ENCODE results near the gene NUDT12. TPM values are rescaled to one million over a fixed set of nuclear protein-coding genes. Genes with fewer than 3 reads are reported as not detected.
A peak's percentile ranks its signal among the peaks of the same experiment; 100 is the strongest.

NUDT12 gene
- total RNA-seq, 5 donors from 2014 or later (not counting 1 experiment from before 2014, with no cell fraction given), result 0.20 to 2.2 (median 1.2) TPM

DNA sequence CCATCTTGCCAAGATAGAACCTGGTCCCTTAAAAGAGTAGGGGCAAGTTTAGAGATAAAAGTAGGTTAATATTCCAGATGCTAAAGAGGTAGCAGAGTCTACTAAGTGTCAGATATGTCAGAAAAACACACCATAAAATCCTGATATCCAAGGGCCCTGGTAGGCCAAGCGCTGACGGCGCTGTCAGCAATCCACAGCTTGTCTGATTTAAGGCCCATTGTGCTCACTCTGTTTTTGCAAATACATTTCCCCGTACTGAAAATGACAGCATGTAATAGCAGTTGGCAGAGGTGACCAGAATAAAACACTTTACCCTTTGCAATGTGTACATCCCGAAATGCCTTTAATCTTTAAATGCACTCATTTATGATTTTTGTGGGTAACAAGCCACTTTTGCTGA, 9.9 kb upstream of the NUDT12 start:
- Histone ChIP-seq H3K27me3 (replicated peaks in 1 of 2; ENCODE audit: control insufficient read depth in 2 of 2, extremely low read depth in 1 of 2, insufficient read depth in 2 of 2, low read length in 1 of 2) (no peaks in the 10 kb centered on the region), H3K9me3 (no peaks in the 10 kb centered on the region), H3K4me1 (ENCODE audit: control insufficient read depth in 1 of 2, extremely low read depth in 1 of 2, insufficient read depth in 2 of 2, low read length in 2 of 2) (no peaks in the 10 kb centered on the region), H3K27ac (ENCODE audit: low read length) (no peak overlapping the region), H3K36me3 (ENCODE audit: control insufficient read depth in 2 of 2, extremely low read depth in 1 of 2, insufficient read depth in 1 of 2, low read length in 1 of 2) (no peaks in the 10 kb centered on the region), H3K4me3 (ENCODE audit: control insufficient read depth in 1 of 2, extremely low read depth in 1 of 2, low read length in 1 of 2) (no peak overlapping the region)
- ATAC-seq (replicated peaks in 1 of 4), result no peak
- H3K9me3 Mint-ChIP-seq, result no peaks in the 10 kb centered on the region
- no peaks in the 10 kb centered on the region for H3K4me1 Mint-ChIP-seq
- H3K4me3 Mint-ChIP-seq, result no peak overlapping the region
- DNase-seq, result no peak
- WGBS (ENCODE audit: insufficient coverage), result 93% methylated on average over 4 of the region's 5 CpGs
- H3K27ac Mint-ChIP-seq, result no peak overlapping the region
- H3K27me3 Mint-ChIP-seq, result peaks cover 0 to 5% of the 10 kb centered on the region in 2 donors
- CTCF ChIA-PET, result no interaction called here
- POLR2A ChIA-PET, result no interaction called here
- H3K36me3 Mint-ChIP-seq, result no peaks in the 10 kb centered on the region

GRCh38 chr5:103571730-103572129, 9.1 kb upstream of the NUDT12 start:
- ATAC-seq (replicated peaks in 1 of 4) (no peak), DNase-seq (no peak)
- no peaks in the 10 kb centered on the region for H3K4me1 Mint-ChIP-seq
- Histone ChIP-seq H3K36me3 (ENCODE audit: control insufficient read depth in 2 of 2, extremely low read depth in 1 of 2, insufficient read depth in 1 of 2, low read length in 1 of 2) (no peaks in the 10 kb centered on the region), H3K4me1 (ENCODE audit: control insufficient read depth in 1 of 2, extremely low read depth in 1 of 2, insufficient read depth in 2 of 2, low read length in 2 of 2) (no peaks in the 10 kb centered on the region), H3K9me3 (no peaks in the 10 kb centered on the region), H3K27me3 (replicated peaks in 1 of 2; ENCODE audit: control insufficient read depth in 2 of 2, extremely low read depth in 1 of 2, insufficient read depth in 2 of 2, low read length in 1 of 2) (no peaks in the 10 kb centered on the region), H3K4me3 (ENCODE audit: control insufficient read depth in 1 of 2, extremely low read depth in 1 of 2, low read length in 1 of 2) (no peak overlapping the region), H3K27ac (ENCODE audit: low read length) (no peak overlapping the region)
- POLR2A ChIA-PET, result no interaction called here
- peaks cover 0 to 5% of the 10 kb centered on the region in 2 donors for H3K27me3 Mint-ChIP-seq
- no peaks in the 10 kb centered on the region for H3K9me3 Mint-ChIP-seq
- H3K4me3 Mint-ChIP-seq, result no peak overlapping the region
- no peak overlapping the region for H3K27ac Mint-ChIP-seq
- WGBS (ENCODE audit: insufficient coverage), result 80% methylated on average over 1 of the region's 13 CpGs
- H3K36me3 Mint-ChIP-seq, result no peaks in the 10 kb centered on the region
- CTCF ChIA-PET, result no interaction called here

GRCh38 chr5:103569313-103570060, 6.9 kb upstream of the NUDT12 start:
- Histone ChIP-seq H3K36me3 (ENCODE audit: control insufficient read depth in 2 of 2, extremely low read depth in 1 of 2, insufficient read depth in 1 of 2, low read length in 1 of 2) (no peaks in the 10 kb centered on the region), H3K9me3 (no peaks in the 10 kb centered on the region), H3K4me3 (ENCODE audit: control insufficient read depth in 1 of 2, extremely low read depth in 1 of 2, low read length in 1 of 2) (no peak overlapping the region), H3K27ac (ENCODE audit: low read length) (no peak overlapping the region), H3K4me1 (ENCODE audit: control insufficient read depth in 1 of 2, extremely low read depth in 1 of 2, insufficient read depth in 2 of 2, low read length in 2 of 2) (no peaks in the 10 kb centered on the region), H3K27me3 (replicated peaks in 1 of 2; ENCODE audit: control insufficient read depth in 2 of 2, extremely low read depth in 1 of 2, insufficient read depth in 2 of 2, low read length in 1 of 2) (no peaks in the 10 kb centered on the region)
- H3K27ac Mint-ChIP-seq, result no peak overlapping the region
- ChIA-PET POLR2A (no interaction called here), CTCF (no interaction called here)
- WGBS (ENCODE audit: insufficient coverage), result 76% methylated on average over 1 of the region's 3 CpGs
- no peaks in the 10 kb centered on the region for H3K9me3 Mint-ChIP-seq
- H3K4me3 Mint-ChIP-seq, result no peak overlapping the region
- H3K4me1 Mint-ChIP-seq, result no peaks in the 10 kb centered on the region
- ATAC-seq (replicated peaks in 1 of 4) (no peak), DNase-seq (no peak)
- H3K27me3 Mint-ChIP-seq, result peaks cover under 1 to 5% of the 10 kb centered on the region in 2 donors
- H3K36me3 Mint-ChIP-seq, result no peaks in the 10 kb centered on the region

GRCh38 chr5:103565719-103566118, 3.1 kb upstream of the NUDT12 start:
- WGBS (ENCODE audit: insufficient coverage), result 86% methylated on average over 2 of the region's 4 CpGs
- POLR2A ChIA-PET, result no interaction called here
- CTCF ChIA-PET, result no interaction called here

GRCh38 chr5:103561685-103562452, 720 bp downstream of the NUDT12 start:
- Histone ChIP-seq H3K27me3 (replicated peaks in 1 of 2; ENCODE audit: control insufficient read depth in 2 of 2, extremely low read depth in 1 of 2, insufficient read depth in 2 of 2, low read length in 1 of 2) (no peaks in the 10 kb centered on the region), H3K36me3 (ENCODE audit: control insufficient read depth in 2 of 2, extremely low read depth in 1 of 2, insufficient read depth in 1 of 2, low read length in 1 of 2) (no peaks in the 10 kb centered on the region), H3K27ac (ENCODE audit: low read length) (no peak overlapping the region), H3K4me1 (ENCODE audit: control insufficient read depth in 1 of 2, extremely low read depth in 1 of 2, insufficient read depth in 2 of 2, low read length in 2 of 2) (peaks cover 2 to 7% of the 10 kb centered on the region in 2 experiments), H3K4me3 (ENCODE audit: control insufficient read depth in 1 of 2, extremely low read depth in 1 of 2, low read length in 1 of 2) (peak overlapping the region; percentile 56 to 68), H3K9me3 (no peaks in the 10 kb centered on the region)
- H3K9me3 Mint-ChIP-seq, result no peaks in the 10 kb centered on the region
- ATAC-seq (replicated peaks in 1 of 4) (peak in 2 of 4 experiments; percentile 12 to 22), DNase-seq (peak in 1 of 35 experiments; percentile 3)
- H3K27ac Mint-ChIP-seq, result peak overlapping the region; percentile 83 to 88
- peaks cover 0 to 2% of the 10 kb centered on the region in 2 donors for H3K27me3 Mint-ChIP-seq
- ChIA-PET CTCF (no interaction called here), POLR2A (interaction anchor here in 1 of 2 donors (0.6 kb wide), 1 partner anchor 16 kb away, joined by 3 read pairs; no protein-coding TSS in a partner anchor)
- WGBS (ENCODE audit: insufficient coverage), result 6% methylated on average over 7 of the region's 14 CpGs
- H3K4me1 Mint-ChIP-seq, result peaks cover 10 to 22% (median 18%) of the 10 kb centered on the region in 3 donors
- peak overlapping the region; percentile 81 to 87 (median 82) for H3K4me3 Mint-ChIP-seq
- H3K36me3 Mint-ChIP-seq, result no peaks in the 10 kb centered on the region

More at GRCh38 chr5:103565719-103566118, 3.1 kb upstream of the NUDT12 start:
- no peaks in the 10 kb centered on the region for H3K9me3 Mint-ChIP-seq
- DNase-seq, result no peak
- ATAC-seq (replicated peaks in 1 of 4), result no peak
- no peaks in the 10 kb centered on the region for H3K36me3 Mint-ChIP-seq
- H3K9me3 ChIP-seq, result no peaks in the 10 kb centered on the region
- no peak overlapping the region for H3K4me3 Mint-ChIP-seq
- peaks cover 0 to 2% of the 10 kb centered on the region in 2 donors for H3K27me3 Mint-ChIP-seq
- no peak overlapping the region for H3K27ac Mint-ChIP-seq
- H3K4me1 ChIP-seq (ENCODE audit: control insufficient read depth in 1 of 2, extremely low read depth in 1 of 2, insufficient read depth in 2 of 2, low read length in 2 of 2), result peaks cover 2 to 7% of the 10 kb centered on the region in 2 experiments
- H3K27me3 ChIP-seq (replicated peaks in 1 of 2; ENCODE audit: control insufficient read depth in 2 of 2, extremely low read depth in 1 of 2, insufficient read depth in 2 of 2, low read length in 1 of 2), result no peaks in the 10 kb centered on the region
- no peak overlapping the region for H3K27ac ChIP-seq (ENCODE audit: low read length)
- H3K4me1 Mint-ChIP-seq, result peaks cover 10 to 20% (median 18%) of the 10 kb centered on the region in 3 donors
- no peaks in the 10 kb centered on the region for H3K36me3 ChIP-seq (ENCODE audit: control insufficient read depth in 2 of 2, extremely low read depth in 1 of 2, insufficient read depth in 1 of 2, low read length in 1 of 2)
- no peak overlapping the region for H3K4me3 ChIP-seq (ENCODE audit: control insufficient read depth in 1 of 2, extremely low read depth in 1 of 2, low read length in 1 of 2)

DNA sequence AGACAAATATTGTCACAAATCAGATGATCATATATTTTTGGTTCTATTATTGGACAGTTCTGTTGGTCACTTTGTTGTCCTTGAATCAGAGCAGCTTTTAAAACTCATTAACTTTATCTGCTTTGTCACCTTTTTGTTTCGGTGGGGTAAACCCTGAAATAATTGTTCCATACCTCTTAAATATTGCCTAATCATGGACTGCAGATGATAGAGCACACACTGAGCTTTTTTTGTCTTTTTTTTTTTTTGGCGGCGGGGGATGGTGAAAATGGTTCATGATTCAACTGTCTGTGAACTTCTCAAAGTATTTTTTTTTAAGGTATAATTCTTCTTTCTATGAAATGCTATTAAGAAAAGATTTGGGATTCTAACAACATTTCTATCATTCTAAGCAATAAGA, 1.8 kb downstream of the NUDT12 start:
- H3K27me3 Mint-ChIP-seq, result peaks cover 0 to 2% of the 10 kb centered on the region in 2 donors
- DNase-seq (no peak), ATAC-seq (replicated peaks in 1 of 4) (no peak)
- ChIA-PET CTCF (no interaction called here), POLR2A (no interaction called here)
- H3K27ac ChIP-seq (ENCODE audit: low read length), result no peak overlapping the region
- no peaks in the 10 kb centered on the region for H3K9me3 ChIP-seq
- H3K27me3 ChIP-seq (replicated peaks in 1 of 2; ENCODE audit: control insufficient read depth in 2 of 2, extremely low read depth in 1 of 2, insufficient read depth in 2 of 2, low read length in 1 of 2), result no peaks in the 10 kb centered on the region
- H3K36me3 ChIP-seq (ENCODE audit: control insufficient read depth in 2 of 2, extremely low read depth in 1 of 2, insufficient read depth in 1 of 2, low read length in 1 of 2), result no peaks in the 10 kb centered on the region
- H3K9me3 Mint-ChIP-seq, result no peaks in the 10 kb centered on the region
- H3K4me3 ChIP-seq (ENCODE audit: control insufficient read depth in 1 of 2, extremely low read depth in 1 of 2, low read length in 1 of 2), result no peak overlapping the region
- no peak overlapping the region for H3K27ac Mint-ChIP-seq
- no CpG with 5 or more reads among the region's 3 CpGs for WGBS (ENCODE audit: insufficient coverage)
- H3K4me1 Mint-ChIP-seq, result peaks cover 10 to 22% (median 18%) of the 10 kb centered on the region in 3 donors
- no peaks in the 10 kb centered on the region for H3K36me3 Mint-ChIP-seq
- no peak overlapping the region for H3K4me3 Mint-ChIP-seq
- peaks cover 2 to 7% of the 10 kb centered on the region in 2 experiments for H3K4me1 ChIP-seq (ENCODE audit: control insufficient read depth in 1 of 2, extremely low read depth in 1 of 2, insufficient read depth in 2 of 2, low read length in 2 of 2)

Measured in T-cell (primary cell).